ENCODE measurements around the gene FOXN4. TPM values are rescaled to one million over a fixed set of nuclear protein-coding genes. Genes with fewer than 3 reads are reported as not detected.

Gene FOXN4
- total and polyA plus RNA-seq, 4 donors, result 0.04 to 0.26 (median 0.15) TPM

- TF ChIP-seq CTCF (IDR thresholded peaks at IDR 0.05; ENCODE audit: control extremely low read depth, extremely low read depth), result no peak
- no peaks in the 10 kb centered on the region for H3K4me1 ChIP-seq (ENCODE audit: control insufficient read depth in 5 of 5, insufficient read depth in 5 of 5, low read length in 5 of 5)
- H3K9me3 ChIP-seq (ENCODE audit: control insufficient read depth in 4 of 4, insufficient read depth in 3 of 4, low read length in 3 of 4), result peaks cover 0 to 1% (median 0%) of the 10 kb centered on the region in 4 donors
- H3K9ac ChIP-seq (ENCODE audit: insufficient read depth in 1 of 2, low read length in 2 of 2), result no peak overlapping the region
- no peaks in the 10 kb centered on the region for H3K27me3 ChIP-seq (ENCODE audit: control insufficient read depth in 3 of 3, insufficient read depth in 3 of 3, low read length in 2 of 3)
- no peak overlapping the region for H3K27ac ChIP-seq (ENCODE audit: low read depth in 1 of 2, low read length in 1 of 2)
- H3K4me3 ChIP-seq, result no peak overlapping the region
- ATAC-seq (ENCODE audit: insufficient read depth, low FRiP score), result no peak
- 89% methylated on average over 16 of the region's 16 CpGs for WGBS, 2 donors
- peaks cover 12 to 33% (median 14%) of the 10 kb centered on the region in 4 donors for H3K36me3 ChIP-seq (ENCODE audit: control insufficient read depth in 4 of 4, insufficient read depth in 4 of 4, low read length in 4 of 4)
- DNase-seq, result no peak
Observed at GRCh38 chr12:109258607-109259544, 50.2 kb downstream of the FOXN4 start.

GRCh38 chr12:109258201-109258600, 50.9 kb downstream of the FOXN4 start:
- WGBS, 2 donors, result 84 to 96% methylated on average over 6 of the region's 6 CpGs
- DNase-seq (no peak), ATAC-seq (ENCODE audit: insufficient read depth, low FRiP score) (no peak)
- Histone ChIP-seq H3K36me3 (ENCODE audit: control insufficient read depth in 4 of 4, insufficient read depth in 4 of 4, low read length in 4 of 4) (peaks cover 14 to 34% (median 19%) of the 10 kb centered on the region in 4 donors), H3K4me1 (ENCODE audit: control insufficient read depth in 5 of 5, insufficient read depth in 5 of 5, low read length in 5 of 5) (no peaks in the 10 kb centered on the region), H3K4me3 (no peak overlapping the region), H3K27ac (ENCODE audit: low read depth in 1 of 2, low read length in 1 of 2) (no peak overlapping the region), H3K9me3 (ENCODE audit: control insufficient read depth in 4 of 4, insufficient read depth in 3 of 4, low read length in 3 of 4) (peaks cover 0 to 4% (median 3%) of the 10 kb centered on the region in 4 donors), H3K9ac (ENCODE audit: insufficient read depth in 1 of 2, low read length in 2 of 2) (no peak overlapping the region), H3K27me3 (ENCODE audit: control insufficient read depth in 3 of 3, insufficient read depth in 3 of 3, low read length in 2 of 3) (no peaks in the 10 kb centered on the region)
- no peak for TF ChIP-seq CTCF (IDR thresholded peaks at IDR 0.05; ENCODE audit: control extremely low read depth, extremely low read depth)

GRCh38 chr12:109256011-109256410, 53.1 kb downstream of the FOXN4 start:
- DNase-seq (no peak), ATAC-seq (ENCODE audit: insufficient read depth, low FRiP score) (no peak)
- Histone ChIP-seq H3K36me3 (ENCODE audit: control insufficient read depth in 4 of 4, insufficient read depth in 4 of 4, low read length in 4 of 4) (peaks cover 22 to 36% (median 31%) of the 10 kb centered on the region in 4 donors), H3K4me1 (ENCODE audit: control insufficient read depth in 5 of 5, insufficient read depth in 5 of 5, low read length in 5 of 5) (no peaks in the 10 kb centered on the region), H3K27me3 (ENCODE audit: control insufficient read depth in 3 of 3, insufficient read depth in 3 of 3, low read length in 2 of 3) (no peaks in the 10 kb centered on the region), H3K27ac (ENCODE audit: low read depth in 1 of 2, low read length in 1 of 2) (no peak overlapping the region), H3K4me3 (no peak overlapping the region), H3K9me3 (ENCODE audit: control insufficient read depth in 4 of 4, insufficient read depth in 3 of 4, low read length in 3 of 4) (peaks cover 0 to 7% (median 4%) of the 10 kb centered on the region in 4 donors), H3K9ac (ENCODE audit: insufficient read depth in 1 of 2, low read length in 2 of 2) (no peak overlapping the region)
- 94 to 97% methylated on average over 8 of the region's 8 CpGs for WGBS, 2 donors
- TF ChIP-seq CTCF (IDR thresholded peaks at IDR 0.05; ENCODE audit: control extremely low read depth, extremely low read depth), result no peak

Data from lung (tissue), 12 donors.